K562 (cell line): Measurements from ENCODE around the gene CENPN. TPM values are rescaled to one million over a fixed set of nuclear protein-coding genes. Genes with fewer than 3 reads are reported as not detected.

Source experiments
- CGGBP1 ChIP-seq: fragments of 250-450 bp; sonication (Bioruptor Pico); IDR thresholded peaks from 2 replicates; pipeline ENCODE4 v1.9.0; 2021; ENCODE audit warnings: mild to moderate bottlenecking
- EP400 ChIP-seq: fragments of 450-650 bp; IDR thresholded peaks from 2 replicates; pipeline ENCODE4 v1.6.1; 2017; ENCODE audit warnings: antibody characterized with exemption, mild to moderate bottlenecking, moderate library complexity
- FOXJ3 ChIP-seq: sonication (generic); formaldehyde crosslinking; IDR thresholded peaks from 2 replicates; pipeline ENCODE4 v1.4.0; 2020; ENCODE audit warnings: mild to moderate bottlenecking, missing genetic modification reagents
- MAFK ChIP-seq: IDR thresholded peaks from 2 replicates; pipeline ENCODE4 v1.6.1; 2011; ENCODE audit warnings: low read length, improper control_type of control experiment
- SRSF7 ChIP-seq: fragments of 200-400 bp; formaldehyde crosslinking; optimal IDR thresholded peaks from 2 replicates; pipeline ENCODE3; 2017; ENCODE audit warnings: mild to moderate bottlenecking, low read depth, low read length
- TCF7 ChIP-seq: sonication (generic); IDR thresholded peaks from 2 replicates; pipeline ENCODE4 v1.6.1; 2016; ENCODE audit warnings: antibody characterized with exemption, borderline replicate concordance
- ZBTB7A ChIP-seq: IDR thresholded peaks from 2 replicates; pipeline ENCODE4 v1.6.1; 2011; ENCODE audit warnings: low read depth, mild to moderate bottlenecking, low read length, moderate library complexity, borderline replicate concordance; ENCODE audit not compliant: control insufficient read depth
- ZNF134 ChIP-seq: fragments of 250-450 bp; sonication (Bioruptor Pico); conservative IDR thresholded peaks from 2 replicates; pipeline ENCODE4 v1.4.0; 2020
- ZNF143 ChIP-seq: sonication (generic); formaldehyde crosslinking; IDR thresholded peaks from 2 replicates; pipeline ENCODE4 v1.9.0; 2022; ENCODE audit warnings: mild to moderate bottlenecking, missing genetic modification reagents
- polyA plus RNA-seq, 8 experiments: library from polyadenylated mRNA; depleted of rRNA in 4 of 8; stranded (reverse) in 5 of 8; unstranded in 3 of 8; fragments of >200 nt; fragmentation: Nextera tagmentation in 2 of 8; fragmentation: Illumina TruSeq in 1 of 8; extraction: Ambion mirVana in 2 of 8; extraction: Trizol in 1 of 8; gene quantifications; 2 replicates each; pipeline versions ENCODE4 v1.2.1 to v1.2.3, GENCODE V29; 2011 to 2014; ENCODE audit warnings: inconsistent platforms in 1 of 8, missing spikeins in 1 of 8
- total RNA-seq, 7 experiments: library from RNA; depleted of rRNA in 6 of 7; stranded (reverse); fragments of >200 nt in 6 of 7; fragmentation: Illumina TruSeq in 2 of 7; extraction: Trizol in 2 of 7; gene quantifications; 2 replicates each; pipeline versions ENCODE4 v1.2.1 to v1.2.3, GENCODE V29; 2011 to 2021; ENCODE audit warnings: low replicate concordance in 1 of 7
- TF ChIP-seq, protein P1 (sequence below): sonication (generic); formaldehyde crosslinking; IDR thresholded peaks from 2 replicates; pipeline ENCODE4 v1.8.0; 2022; ENCODE audit warnings: mild to moderate bottlenecking, missing genetic modification reagents
- TF ChIP-seq, protein P2 (sequence below): fragments of 200-800 bp; sonication (Bioruptor generic); IDR thresholded peaks from 2 replicates; pipeline ENCODE4 v1.6.1; 2017; ENCODE audit warnings: missing genetic modification characterization, missing compliant biosample characterization
- TF ChIP-seq, protein P3 (sequence below): fragments of 450-650 bp; formaldehyde crosslinking; IDR thresholded peaks from 2 replicates; pipeline ENCODE4 v1.4.0; 2020; ENCODE audit warnings: mild to moderate bottlenecking, mixed read lengths
- TF ChIP-seq, protein P4 (sequence below): fragments of 200-800 bp; sonication (Bioruptor generic); IDR thresholded peaks from 2 replicates; pipeline ENCODE4 v1.6.1; 2016; ENCODE audit warnings: missing genetic modification characterization, missing compliant biosample characterization

CENPN gene
- total and polyA plus RNA-seq, 9 of the 15 experiments (the other 6 are each of a cell fraction or from before 2014, with no cell fraction given): 92.3 to 384 (median 140) TPM

GRCh38 chr16:81077076-81077940, 70.3 kb downstream of the CENPN start, which contains the start of gene C16orf46 (continued):
- TF ChIP-seq ZNF134 (CRISPR knock-in tag): peak; percentile 44; the same call in 1 of the 2 replicates
- TF ChIP-seq, protein P1, sequence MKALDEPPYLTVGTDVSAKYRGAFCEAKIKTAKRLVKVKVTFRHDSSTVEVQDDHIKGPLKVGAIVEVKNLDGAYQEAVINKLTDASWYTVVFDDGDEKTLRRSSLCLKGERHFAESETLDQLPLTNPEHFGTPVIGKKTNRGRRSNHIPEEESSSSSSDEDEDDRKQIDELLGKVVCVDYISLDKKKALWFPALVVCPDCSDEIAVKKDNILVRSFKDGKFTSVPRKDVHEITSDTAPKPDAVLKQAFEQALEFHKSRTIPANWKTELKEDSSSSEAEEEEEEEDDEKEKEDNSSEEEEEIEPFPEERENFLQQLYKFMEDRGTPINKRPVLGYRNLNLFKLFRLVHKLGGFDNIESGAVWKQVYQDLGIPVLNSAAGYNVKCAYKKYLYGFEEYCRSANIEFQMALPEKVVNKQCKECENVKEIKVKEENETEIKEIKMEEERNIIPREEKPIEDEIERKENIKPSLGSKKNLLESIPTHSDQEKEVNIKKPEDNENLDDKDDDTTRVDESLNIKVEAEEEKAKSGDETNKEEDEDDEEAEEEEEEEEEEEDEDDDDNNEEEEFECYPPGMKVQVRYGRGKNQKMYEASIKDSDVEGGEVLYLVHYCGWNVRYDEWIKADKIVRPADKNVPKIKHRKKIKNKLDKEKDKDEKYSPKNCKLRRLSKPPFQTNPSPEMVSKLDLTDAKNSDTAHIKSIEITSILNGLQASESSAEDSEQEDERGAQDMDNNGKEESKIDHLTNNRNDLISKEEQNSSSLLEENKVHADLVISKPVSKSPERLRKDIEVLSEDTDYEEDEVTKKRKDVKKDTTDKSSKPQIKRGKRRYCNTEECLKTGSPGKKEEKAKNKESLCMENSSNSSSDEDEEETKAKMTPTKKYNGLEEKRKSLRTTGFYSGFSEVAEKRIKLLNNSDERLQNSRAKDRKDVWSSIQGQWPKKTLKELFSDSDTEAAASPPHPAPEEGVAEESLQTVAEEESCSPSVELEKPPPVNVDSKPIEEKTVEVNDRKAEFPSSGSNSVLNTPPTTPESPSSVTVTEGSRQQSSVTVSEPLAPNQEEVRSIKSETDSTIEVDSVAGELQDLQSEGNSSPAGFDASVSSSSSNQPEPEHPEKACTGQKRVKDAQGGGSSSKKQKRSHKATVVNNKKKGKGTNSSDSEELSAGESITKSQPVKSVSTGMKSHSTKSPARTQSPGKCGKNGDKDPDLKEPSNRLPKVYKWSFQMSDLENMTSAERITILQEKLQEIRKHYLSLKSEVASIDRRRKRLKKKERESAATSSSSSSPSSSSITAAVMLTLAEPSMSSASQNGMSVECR (CRISPR knock-in tag): peak; percentile 98
- peak; percentile 95 for TF ChIP-seq ZBTB7A
- TF ChIP-seq, protein P2, sequence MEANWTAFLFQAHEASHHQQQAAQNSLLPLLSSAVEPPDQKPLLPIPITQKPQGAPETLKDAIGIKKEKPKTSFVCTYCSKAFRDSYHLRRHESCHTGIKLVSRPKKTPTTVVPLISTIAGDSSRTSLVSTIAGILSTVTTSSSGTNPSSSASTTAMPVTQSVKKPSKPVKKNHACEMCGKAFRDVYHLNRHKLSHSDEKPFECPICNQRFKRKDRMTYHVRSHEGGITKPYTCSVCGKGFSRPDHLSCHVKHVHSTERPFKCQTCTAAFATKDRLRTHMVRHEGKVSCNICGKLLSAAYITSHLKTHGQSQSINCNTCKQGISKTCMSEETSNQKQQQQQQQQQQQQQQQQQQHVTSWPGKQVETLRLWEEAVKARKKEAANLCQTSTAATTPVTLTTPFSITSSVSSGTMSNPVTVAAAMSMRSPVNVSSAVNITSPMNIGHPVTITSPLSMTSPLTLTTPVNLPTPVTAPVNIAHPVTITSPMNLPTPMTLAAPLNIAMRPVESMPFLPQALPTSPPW (CRISPR knock-in tag): peak; percentile 52; the same call in 1 of the 2 replicates
- TF ChIP-seq, protein P3, sequence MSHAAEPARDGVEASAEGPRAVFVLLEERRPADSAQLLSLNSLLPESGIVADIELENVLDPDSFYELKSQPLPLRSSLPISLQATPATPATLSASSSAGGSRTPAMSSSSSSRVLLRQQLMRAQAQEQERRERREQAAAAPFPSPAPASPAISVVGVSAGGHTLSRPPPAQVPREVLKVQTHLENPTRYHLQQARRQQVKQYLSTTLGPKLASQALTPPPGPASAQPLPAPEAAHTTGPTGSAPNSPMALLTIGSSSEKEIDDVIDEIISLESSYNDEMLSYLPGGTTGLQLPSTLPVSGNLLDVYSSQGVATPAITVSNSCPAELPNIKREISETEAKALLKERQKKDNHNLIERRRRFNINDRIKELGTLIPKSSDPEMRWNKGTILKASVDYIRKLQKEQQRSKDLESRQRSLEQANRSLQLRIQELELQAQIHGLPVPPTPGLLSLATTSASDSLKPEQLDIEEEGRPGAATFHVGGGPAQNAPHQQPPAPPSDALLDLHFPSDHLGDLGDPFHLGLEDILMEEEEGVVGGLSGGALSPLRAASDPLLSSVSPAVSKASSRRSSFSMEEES (CRISPR knock-in tag): no peak
- TF ChIP-seq SRSF7: no peak
- no peak for TF ChIP-seq MAFK
- TF ChIP-seq CGGBP1 (CRISPR knock-in tag): no peak
- peak; percentile 73 for TF ChIP-seq EP400
- TF ChIP-seq TCF7: peak; percentile 20; the same call in 1 of the 2 replicates
- TF ChIP-seq, protein P4, sequence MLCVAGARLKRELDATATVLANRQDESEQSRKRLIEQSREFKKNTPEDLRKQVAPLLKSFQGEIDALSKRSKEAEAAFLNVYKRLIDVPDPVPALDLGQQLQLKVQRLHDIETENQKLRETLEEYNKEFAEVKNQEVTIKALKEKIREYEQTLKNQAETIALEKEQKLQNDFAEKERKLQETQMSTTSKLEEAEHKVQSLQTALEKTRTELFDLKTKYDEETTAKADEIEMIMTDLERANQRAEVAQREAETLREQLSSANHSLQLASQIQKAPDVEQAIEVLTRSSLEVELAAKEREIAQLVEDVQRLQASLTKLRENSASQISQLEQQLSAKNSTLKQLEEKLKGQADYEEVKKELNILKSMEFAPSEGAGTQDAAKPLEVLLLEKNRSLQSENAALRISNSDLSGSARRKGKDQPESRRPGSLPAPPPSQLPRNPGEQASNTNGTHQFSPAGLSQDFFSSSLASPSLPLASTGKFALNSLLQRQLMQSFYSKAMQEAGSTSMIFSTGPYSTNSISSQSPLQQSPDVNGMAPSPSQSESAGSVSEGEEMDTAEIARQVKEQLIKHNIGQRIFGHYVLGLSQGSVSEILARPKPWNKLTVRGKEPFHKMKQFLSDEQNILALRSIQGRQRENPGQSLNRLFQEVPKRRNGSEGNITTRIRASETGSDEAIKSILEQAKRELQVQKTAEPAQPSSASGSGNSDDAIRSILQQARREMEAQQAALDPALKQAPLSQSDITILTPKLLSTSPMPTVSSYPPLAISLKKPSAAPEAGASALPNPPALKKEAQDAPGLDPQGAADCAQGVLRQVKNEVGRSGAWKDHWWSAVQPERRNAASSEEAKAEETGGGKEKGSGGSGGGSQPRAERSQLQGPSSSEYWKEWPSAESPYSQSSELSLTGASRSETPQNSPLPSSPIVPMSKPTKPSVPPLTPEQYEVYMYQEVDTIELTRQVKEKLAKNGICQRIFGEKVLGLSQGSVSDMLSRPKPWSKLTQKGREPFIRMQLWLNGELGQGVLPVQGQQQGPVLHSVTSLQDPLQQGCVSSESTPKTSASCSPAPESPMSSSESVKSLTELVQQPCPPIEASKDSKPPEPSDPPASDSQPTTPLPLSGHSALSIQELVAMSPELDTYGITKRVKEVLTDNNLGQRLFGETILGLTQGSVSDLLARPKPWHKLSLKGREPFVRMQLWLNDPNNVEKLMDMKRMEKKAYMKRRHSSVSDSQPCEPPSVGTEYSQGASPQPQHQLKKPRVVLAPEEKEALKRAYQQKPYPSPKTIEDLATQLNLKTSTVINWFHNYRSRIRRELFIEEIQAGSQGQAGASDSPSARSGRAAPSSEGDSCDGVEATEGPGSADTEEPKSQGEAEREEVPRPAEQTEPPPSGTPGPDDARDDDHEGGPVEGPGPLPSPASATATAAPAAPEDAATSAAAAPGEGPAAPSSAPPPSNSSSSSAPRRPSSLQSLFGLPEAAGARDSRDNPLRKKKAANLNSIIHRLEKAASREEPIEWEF (CRISPR knock-in tag): no peak
- TF ChIP-seq ZNF143: 0 out of 2 replicates have a peak, but pooled peaks have one; percentile 38
- TF ChIP-seq FOXJ3 (CRISPR knock-in tag): no peak
